Urothelium cell line (cell line): Measurements from ENCODE around the gene CAMK2A.
"Not testable (repeated sequence)": the region's sequence is repeated elsewhere in the genome, so short reads cannot be mapped to it uniquely, and the experiment has no call there.

Source experiments
- DNase-seq: peaks from one replicate; pipeline ENCODE4 v3.0.0; 2011; ENCODE audit warnings: low spot score, mixed read lengths
- FAIRE-seq: peaks from 2 replicates; lab custom pipeline; 2011; peaks lifted over from hg19 to GRCh38; lab: Jason Lieb, UNC

CAMK2A gene

GRCh38 chr5:150241298-150242160 is 48.0 kb downstream of the CAMK2A start:
- DNase-seq (no peak), FAIRE-seq (no peak)

GRCh38 chr5:150239794-150240122 is 49.8 kb downstream of the CAMK2A start:
- FAIRE-seq (no peak), DNase-seq (no peak)

GRCh38 chr5:150239099-150239793 is 50.3 kb downstream of the CAMK2A start:
- DNase-seq (no peak), FAIRE-seq (no peak)

- FAIRE-seq (no peak), DNase-seq (no peak)
Measured at GRCh38 chr5:150238646-150239045, 50.9 kb downstream of the CAMK2A start.

- FAIRE-seq = no peak
- no peak for DNase-seq
Measured at GRCh38 chr5:150236981-150237754, 52.4 kb downstream of the CAMK2A start.

GRCh38 chr5:150236313-150236712 is 53.3 kb downstream of the CAMK2A start:
- no peak for DNase-seq

GRCh38 chr5:150235500-150235854 is 54.1 kb downstream of the CAMK2A start:
- DNase-seq = no peak
- FAIRE-seq = no peak

More at GRCh38 chr5:150236313-150236712, 53.3 kb downstream of the CAMK2A start:
- no peak for FAIRE-seq

- FAIRE-seq (no peak), DNase-seq (no peak)
Measured at GRCh38 chr5:150234576-150235499, 54.7 kb downstream of the CAMK2A start.

GRCh38 chr5:150233706-150234105 is 55.9 kb downstream of the CAMK2A start:
- not testable (repeated sequence) for DNase-seq, FAIRE-seq

- no peak for FAIRE-seq
Measured at GRCh38 chr5:150230842-150231241, 58.7 kb downstream of the CAMK2A start.

GRCh38 chr5:150229571-150229970 is 60.0 kb downstream of the CAMK2A start:
- peak; percentile 67 for FAIRE-seq
- no peak for DNase-seq

More at GRCh38 chr5:150230842-150231241, 58.7 kb downstream of the CAMK2A start:
- no peak for DNase-seq

- DNase-seq (no peak), FAIRE-seq (no peak)
Measured at GRCh38 chr5:150227606-150228273, 61.8 kb downstream of the CAMK2A start.

- DNase-seq = no peak
- FAIRE-seq = no peak
Measured at GRCh38 chr5:150227036-150227435, 62.5 kb downstream of the CAMK2A start.

- FAIRE-seq = no peak
- no peak for DNase-seq
Measured at GRCh38 chr5:150224483-150225027, 65.0 kb downstream of the CAMK2A start.

GRCh38 chr5:150223474-150223873 is 66.1 kb downstream of the CAMK2A start:
- DNase-seq (no peak), FAIRE-seq (no peak)

- DNase-seq (no peak), FAIRE-seq (no peak)
Measured at GRCh38 chr5:150222906-150223305, 66.7 kb downstream of the CAMK2A start.

GRCh38 chr5:150221471-150221870 is 68.1 kb downstream of the CAMK2A start:
- DNase-seq (no peak), FAIRE-seq (no peak)

- DNase-seq (no peak), FAIRE-seq (no peak)
Measured at GRCh38 chr5:150219861-150220260, 69.7 kb downstream of the CAMK2A start.

- no peak for FAIRE-seq
- DNase-seq = no peak
Measured at GRCh38 chr5:150219142-150219541, 70.4 kb downstream of the CAMK2A start.

GRCh38 chr5:150218693-150219035 is 70.9 kb downstream of the CAMK2A start:
- FAIRE-seq = no peak
- DNase-seq = no peak
